GM19455 (cell line): ENCODE results near the gene MAML1.
"Not testable (repeated sequence)": the region's sequence is repeated elsewhere in the genome, so short reads cannot be mapped to it uniquely, and the experiment has no call there.

Experiments used
- ATAC-seq: cut with Tn5 transposase; IDR thresholded peaks from one replicate; pipeline ENCODE4 v1.9.1; 2021; ENCODE audit not compliant: unreplicated experiment

MAML1 gene, protein sequence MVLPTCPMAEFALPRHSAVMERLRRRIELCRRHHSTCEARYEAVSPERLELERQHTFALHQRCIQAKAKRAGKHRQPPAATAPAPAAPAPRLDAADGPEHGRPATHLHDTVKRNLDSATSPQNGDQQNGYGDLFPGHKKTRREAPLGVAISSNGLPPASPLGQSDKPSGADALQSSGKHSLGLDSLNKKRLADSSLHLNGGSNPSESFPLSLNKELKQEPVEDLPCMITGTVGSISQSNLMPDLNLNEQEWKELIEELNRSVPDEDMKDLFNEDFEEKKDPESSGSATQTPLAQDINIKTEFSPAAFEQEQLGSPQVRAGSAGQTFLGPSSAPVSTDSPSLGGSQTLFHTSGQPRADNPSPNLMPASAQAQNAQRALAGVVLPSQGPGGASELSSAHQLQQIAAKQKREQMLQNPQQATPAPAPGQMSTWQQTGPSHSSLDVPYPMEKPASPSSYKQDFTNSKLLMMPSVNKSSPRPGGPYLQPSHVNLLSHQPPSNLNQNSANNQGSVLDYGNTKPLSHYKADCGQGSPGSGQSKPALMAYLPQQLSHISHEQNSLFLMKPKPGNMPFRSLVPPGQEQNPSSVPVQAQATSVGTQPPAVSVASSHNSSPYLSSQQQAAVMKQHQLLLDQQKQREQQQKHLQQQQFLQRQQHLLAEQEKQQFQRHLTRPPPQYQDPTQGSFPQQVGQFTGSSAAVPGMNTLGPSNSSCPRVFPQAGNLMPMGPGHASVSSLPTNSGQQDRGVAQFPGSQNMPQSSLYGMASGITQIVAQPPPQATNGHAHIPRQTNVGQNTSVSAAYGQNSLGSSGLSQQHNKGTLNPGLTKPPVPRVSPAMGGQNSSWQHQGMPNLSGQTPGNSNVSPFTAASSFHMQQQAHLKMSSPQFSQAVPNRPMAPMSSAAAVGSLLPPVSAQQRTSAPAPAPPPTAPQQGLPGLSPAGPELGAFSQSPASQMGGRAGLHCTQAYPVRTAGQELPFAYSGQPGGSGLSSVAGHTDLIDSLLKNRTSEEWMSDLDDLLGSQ

DNA sequence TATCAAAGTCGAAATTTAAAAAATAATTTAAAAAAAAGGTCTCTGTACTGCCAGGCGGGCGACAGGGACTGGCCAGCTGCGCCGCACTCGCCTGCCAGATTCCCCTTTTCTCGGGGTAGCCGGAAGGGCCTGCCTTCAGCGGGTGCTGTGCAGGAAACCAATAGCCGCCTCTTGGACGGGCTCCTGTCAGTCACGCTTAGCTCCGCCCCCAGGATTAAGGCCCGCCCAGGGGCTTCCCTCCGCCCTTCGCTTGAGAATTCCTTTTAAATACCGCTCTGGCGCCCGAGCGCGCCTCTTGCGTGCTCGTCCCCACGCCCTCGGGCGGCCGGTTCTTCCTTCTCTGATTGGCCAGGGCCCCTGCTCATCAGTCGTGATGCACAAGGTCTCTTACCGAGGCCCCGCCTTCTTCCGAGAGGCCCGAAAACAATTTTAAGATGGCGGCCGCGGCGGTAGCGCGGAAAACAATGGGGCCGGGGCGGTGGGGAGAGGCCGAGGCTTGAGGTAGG lies at the start of gene MAML1:
TSS of gene MAML1 (plus strand) at position 411 of the 506 bp plus-strand sequence. CDS start 291 bp downstream, outside the sequence.
- peak; percentile 93 for ATAC-seq

DNA sequence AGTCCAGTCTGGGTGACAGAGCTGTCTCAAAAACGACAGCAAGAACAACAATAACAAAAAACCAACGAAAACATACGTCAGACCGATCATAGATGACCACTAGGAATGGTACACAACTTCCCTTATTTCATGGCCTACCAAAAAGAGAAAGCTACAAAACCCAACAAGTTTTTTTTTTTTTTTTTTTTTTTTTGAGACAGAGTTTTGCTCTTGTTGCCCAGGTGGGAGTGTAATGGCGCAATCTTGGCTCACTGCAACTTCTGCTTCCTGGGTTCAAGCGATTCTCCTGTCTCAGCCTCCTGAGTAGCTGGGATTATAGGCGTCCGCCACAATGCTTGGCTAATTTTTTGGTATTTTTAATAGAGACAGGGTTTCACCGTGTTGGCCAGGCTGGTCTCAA lies 43.4 kb upstream of the MAML1 start:
- ATAC-seq, result not testable (repeated sequence)

DNA sequence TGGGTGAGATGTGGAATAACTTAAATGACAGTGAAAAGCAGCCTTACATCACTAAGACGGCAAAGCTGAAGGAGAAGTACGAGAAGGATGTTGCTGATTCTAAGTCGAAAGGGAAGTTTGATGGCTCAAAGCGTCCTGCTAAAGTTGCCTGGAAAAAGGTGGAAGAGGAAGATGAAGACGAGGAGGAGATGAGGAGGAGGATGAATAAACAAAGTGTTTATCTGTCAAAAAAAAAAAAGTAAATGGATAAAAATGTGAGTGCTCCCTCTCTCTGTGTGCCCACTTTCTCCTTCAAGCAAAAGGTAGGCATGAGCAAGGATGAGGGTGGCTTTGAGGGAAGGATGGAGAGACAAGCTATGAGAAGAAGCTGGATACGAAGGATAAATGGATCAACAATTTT lies 38.1 kb upstream of the MAML1 start:
- ATAC-seq, result no peak

DNA sequence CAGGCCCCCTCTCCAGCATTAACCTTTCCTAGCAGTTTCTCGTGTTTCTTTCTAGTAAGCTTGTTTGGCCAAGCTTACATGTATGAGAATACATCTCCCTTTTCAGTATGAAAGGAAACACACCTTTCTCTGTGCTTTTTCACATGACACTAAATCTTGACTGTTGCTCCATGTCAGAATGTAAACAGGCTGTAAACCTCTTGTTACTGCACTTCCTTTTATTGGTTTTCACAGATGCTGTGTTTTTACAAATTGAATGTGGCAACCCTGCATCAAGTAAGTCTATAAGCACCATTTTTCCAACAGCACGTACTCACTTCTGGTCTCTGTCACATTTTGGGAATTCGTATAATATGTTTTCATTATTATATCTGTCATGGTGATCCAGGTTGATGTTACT lies 36.0 kb upstream of the MAML1 start:
- no peak for ATAC-seq

DNA sequence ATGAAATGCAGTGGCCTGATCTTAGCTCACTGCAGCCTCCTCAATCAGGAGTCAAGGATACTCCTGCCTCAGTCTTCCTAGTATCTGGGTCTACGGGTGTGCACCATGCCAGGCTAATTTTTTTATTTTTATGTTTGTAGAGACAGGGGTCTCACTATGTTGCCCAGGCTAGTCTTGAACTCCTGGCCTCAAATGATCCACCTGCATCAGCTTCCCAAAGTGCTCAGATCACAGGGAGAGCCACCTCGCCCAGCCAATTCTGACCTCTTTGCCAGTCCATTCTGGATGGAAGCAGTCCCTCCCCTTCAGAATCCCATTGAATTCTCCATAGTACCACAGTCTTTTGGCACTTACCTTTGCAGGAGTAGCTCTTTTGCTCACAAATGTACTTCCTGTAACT lies 35.5 kb upstream of the MAML1 start:
- no peak for ATAC-seq

DNA sequence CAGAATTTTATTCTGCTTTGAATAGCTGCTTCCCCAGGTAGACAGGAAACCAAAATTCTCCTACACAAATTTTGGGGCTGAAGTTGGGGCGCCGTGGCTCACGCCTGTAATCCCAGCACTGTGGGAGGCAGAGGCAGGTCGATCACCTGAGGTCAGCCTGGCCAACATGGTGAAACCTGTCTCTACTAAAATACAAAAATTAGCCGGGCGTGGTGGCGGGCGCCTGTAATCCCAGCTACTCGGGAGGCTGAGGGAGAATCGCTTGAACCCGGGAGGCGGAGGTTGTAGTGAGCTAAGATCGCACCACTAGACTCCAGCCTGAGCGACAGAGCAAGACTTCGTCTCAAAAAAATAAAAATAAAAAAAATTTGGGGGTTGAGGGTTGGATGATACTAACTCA lies 35.1 kb upstream of the MAML1 start:
- not testable (repeated sequence) for ATAC-seq

DNA sequence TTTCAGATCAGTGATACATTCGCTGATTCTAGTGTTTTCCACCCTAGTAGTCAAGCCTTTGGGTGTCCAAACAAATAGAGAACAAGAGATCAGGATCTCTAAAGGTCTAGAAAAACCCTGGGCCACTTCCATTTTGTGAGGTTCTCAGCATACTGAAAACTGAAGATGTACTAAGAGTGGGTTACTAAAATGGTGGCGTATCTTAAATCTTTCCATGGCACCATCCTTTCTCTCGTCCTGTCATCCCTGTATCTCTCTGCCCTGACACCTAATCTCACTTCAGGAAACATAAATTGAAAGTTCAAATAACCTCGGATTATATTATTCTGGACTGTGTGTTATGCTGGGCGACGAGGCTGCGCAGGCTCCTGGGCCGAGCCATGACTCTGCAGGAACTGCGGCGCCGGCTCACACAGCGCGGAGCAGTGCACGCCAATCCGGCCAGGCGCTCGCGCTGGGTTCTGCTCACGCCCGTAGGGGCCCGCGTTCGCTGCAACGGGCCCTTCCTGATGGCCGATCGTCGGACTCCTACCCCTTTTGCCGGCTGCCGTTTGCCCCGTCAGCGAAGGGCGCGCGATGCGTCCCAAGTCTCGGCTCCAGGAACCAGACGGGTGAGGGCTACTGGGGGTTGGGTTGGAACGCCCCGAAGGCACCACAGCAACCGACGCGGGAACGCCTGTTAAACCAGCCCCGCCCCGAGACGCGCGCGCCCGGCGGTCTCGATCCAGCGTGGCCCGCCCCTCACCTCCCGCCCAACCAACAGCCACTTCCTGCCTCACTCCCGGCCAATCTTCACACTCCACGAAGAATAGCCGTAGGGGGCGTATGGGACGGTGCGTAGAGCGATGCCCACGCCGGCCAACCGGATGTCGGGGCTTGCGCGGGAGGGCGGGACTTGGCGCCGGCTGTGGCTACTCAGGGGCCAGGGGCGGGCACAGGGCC lies 34.4 kb upstream of the MAML1 start:
- ATAC-seq, result peak; percentile 87

DNA sequence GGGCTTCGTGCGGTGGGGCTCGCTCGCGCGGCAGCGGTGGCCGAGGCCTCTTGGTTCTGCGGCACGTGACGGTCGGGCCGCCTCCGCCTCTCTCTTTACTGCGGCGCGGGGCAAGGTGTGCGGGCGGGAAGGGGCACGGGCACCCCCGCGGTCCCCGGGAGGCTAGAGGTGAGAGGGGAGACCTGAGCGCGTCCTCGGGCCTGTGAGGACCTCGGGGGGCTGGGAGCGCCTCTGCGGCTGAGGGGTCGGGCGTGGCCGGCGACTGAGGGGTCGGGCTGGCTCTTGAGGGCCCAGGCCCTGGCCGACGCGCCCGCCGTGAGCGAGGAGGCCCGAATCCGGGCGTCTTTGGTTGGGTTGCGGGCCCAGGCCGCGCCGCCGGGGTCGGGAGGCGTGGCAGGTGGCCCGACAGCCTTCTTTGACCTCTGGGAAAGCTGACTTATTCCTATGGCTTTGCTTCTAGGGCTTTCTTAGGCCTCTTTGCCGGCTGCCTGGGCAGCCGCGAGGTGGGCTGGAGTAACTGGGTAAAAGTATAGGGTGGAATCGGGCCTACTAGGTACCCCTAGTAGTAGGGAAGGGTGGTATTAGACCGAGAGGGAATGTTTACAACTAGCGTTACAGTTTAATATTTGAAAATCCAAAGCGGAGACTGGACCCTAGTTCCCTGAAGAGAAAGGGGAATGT lies 33.5 kb upstream of the MAML1 start, which contains the start of gene CANX:
TSS of gene CANX (plus strand) at position 33 of the 681 bp plus-strand sequence. CDS start 6,715 bp downstream, outside the sequence.
- ATAC-seq, result peak; percentile 12

DNA sequence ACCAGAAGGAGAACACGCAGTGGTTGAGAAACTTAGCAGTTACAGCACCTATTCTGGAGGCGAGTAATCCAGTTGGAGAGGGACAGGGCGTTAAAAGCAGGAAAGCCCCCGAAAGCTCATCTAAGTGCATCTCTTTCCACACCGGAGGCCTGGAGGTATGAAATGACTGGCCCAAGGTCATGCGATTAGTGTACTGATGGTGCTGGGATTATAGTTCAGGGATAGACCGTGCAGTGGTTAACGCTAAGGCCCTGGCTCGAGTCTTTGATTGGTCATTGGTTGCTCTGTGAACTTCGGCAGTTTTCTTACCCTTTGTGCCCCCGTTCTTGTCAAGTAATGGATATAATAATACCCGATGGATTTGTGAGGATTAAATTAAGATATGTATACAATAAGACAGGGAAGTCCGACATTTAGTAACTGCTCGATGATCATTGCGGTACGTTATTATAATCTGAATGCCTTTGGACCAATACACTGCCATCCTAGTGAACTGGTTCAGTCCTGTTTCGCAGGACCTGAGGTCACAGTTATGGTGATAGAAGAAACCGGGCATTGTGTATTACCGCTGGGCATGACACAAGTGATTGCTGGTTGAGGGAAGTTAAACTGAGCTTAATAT lies 32.9 kb upstream of the MAML1 start:
- ATAC-seq, result no peak

DNA sequence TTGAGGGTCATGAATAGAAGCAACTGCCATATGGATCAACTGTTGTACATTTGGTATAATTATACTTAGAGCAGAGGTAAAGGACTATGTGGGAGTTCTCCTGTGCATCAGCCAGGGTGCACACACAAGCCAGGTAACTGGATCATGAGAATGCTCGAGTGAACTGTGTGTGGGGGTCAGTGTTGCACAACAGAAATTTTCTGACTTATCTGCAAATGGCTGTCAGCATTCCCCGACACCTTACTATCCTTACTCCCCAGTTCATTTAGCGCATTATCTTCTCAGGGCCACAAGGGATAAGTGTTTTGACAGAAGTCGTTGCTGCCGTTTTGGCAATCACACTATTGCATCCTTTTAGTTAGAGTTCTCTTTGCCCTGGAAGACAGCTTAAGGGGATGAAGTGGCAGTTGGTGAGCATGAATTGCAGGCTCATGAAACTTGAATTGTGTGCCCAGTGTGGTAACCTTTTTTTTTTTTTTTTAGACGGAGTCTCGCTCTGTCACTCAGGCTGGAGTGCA lies 32.2 kb upstream of the MAML1 start:
- ATAC-seq, result no peak

DNA sequence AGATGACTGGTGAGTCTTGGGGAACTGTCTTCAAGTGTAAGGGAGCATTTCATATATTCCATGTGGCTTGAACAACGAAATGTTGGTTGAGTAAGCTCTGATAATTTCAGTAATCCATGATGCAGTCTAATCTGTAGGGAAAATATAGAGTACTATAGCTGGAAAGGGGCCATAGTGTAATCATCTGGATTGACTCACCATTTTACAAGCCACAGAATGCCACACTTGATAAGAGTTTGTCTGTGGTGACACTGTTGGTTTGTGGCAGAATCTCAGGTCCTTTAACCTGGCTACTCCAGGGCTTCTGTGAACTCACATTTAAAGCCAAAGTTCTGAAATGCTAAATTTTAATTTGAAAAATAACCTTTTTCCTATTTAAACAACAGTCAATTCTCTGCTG lies 16.3 kb upstream of the MAML1 start:
- ATAC-seq, result no peak

DNA sequence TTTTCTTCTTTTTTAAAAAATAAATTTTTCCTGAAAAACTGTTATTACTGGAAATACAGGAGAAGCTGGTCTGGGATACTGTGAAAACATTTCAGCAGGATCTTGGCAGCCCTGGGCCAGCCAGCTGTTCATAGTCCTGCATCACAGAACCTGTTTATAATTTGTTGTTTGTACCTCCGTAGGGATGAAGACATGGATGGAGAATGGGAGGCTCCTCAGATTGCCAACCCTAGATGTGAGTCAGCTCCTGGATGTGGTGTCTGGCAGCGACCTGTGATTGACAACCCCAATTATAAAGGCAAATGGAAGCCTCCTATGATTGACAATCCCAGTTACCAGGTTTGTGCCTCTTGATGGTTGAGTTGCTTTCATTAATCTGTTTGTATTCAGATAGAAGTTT lies 12.4 kb upstream of the MAML1 start:
- no peak for ATAC-seq

DNA sequence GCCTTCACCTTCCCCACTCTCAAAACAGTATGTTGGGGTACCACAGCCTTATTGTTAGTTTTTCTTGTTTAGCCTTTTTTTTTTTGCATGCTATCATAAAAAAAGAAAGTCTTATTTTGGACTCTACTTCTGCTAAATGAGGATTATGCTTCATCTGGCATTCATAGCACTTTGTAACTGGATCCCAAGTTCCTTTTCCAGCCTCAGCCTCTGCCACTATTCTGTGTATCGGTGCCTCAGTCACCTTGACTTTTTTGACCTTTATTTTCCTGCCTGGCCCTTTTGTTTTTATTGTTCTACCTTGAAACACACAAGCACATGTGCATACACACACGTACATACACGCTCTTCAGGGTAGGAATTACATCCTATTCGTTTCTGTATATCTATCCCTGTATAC lies 8.5 kb upstream of the MAML1 start:
- no peak for ATAC-seq

DNA sequence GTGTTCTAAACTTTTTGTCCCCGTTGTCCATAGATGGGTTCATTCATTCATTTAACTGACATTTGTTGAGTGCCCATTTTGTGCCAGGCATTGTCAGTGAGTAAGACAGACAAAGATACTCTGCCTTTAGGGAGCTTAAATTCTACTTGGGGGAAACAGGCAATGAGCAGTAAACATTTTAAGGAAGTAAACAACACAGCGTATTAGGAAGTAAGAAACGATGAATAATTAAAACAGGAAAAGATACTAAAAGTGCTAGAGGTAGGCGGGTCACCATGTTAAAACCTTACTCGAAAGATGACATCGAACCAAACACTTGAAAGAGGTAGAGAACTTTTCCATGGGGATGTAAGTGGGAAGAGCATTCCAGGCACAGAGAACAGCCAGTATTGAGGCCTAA lies 5.5 kb upstream of the MAML1 start:
- ATAC-seq, result no peak

DNA sequence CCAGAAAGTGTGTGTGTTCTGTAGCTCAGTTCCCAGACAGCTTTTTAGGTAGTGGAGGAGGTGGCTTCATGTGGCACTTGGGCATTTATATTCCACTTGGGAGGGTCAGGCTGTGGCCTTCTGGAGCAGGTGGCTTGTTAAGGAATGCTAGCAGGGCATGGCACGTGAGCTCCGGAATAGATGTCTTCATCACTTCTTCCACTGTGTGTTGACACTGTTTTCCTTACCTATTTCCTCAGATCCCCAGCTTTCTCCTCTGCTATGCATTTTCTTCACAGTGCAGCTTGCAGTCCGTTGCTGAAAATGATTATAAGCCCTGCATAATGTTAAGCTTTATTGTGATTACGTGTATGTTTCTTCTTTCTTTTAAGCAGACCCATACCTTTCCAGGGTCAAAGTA lies 3.3 kb upstream of the MAML1 start:
- no peak for ATAC-seq

DNA sequence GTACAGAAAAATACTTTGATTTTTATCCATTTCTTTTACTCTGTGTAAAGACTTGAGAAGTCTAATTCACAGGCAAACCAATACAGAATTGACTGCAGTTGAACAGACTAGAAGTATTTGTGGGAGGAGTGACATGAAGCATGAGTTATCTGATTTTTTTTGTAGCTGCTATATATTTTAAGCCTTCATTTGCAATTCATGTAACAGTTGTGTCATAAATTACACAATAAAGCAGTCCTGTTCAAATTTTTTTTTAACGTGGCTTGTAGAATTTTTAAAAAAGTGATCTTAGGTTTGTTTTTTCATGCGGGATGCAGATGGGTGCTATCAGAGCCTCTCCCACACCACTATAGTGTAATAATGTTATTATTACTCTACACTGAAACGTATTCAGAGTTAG lies 2.9 kb upstream of the MAML1 start:
- ATAC-seq, result no peak

DNA sequence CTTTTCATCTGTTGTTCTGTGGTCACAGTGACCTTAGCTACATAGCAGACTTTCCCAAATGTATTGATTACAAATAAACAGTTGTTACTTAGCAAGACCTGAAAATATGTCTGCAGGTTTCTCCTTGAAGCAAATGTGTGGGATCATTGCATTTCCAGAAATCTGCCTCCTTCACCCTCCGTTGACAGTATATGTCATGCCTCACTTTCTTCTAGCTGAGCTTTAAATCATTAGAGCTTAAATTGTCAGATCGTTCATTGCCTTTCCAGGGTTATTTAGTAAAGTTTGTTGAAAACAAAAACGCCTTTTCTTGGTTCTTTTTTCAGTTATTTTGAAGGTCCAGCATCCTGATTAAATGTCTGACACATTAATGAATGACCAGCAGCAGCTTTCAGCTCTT lies 2.3 kb upstream of the MAML1 start:
- no peak for ATAC-seq

DNA sequence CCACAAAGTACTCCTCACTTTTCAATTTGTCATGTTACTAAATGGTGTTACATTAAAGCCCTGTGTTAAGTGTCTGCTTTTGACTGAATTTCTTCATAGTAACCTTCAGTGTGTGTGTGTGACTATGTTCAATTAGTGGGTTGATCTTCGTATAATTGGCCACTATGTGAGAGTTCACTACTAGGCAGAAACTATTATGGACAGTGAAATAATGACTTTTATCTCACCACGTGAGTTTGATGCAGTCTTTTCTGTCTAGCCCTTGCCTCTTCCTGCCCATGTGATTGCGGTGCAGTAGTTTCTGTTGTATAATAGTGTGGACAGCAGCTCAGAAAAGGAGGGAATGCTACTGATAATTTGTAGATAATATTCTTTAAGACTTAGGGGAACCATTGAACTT lies 1.8 kb upstream of the MAML1 start:
- ATAC-seq, result no peak

DNA sequence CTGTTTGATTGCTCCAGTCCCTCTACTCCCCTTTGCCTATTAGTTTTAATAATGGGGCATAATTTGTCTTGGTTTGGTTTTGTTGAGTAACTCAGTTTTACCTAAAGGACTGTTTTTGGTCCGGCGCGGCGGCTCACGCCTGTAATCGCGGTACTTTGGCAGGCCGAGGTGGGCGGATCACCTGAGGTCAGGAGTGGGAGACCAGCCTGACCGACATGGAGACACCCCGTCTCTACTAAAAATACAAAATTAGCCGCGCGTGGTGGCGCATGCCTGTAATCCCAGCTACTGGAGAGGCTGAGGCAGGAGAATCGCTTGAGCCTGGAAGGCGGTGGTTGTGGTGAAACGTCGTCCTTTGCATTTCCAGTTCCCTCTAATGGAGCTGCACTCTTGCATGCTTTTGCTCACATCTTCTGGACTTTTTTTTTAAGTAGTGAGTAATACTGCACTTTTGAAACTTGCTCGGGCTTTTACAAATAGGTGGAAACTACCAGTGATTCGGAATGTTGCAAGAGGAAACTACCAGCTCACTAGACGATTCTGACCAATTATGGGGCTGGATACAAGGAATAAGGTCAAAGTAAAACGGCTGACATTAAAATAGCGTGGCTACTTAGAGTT lies 721 bp upstream of the MAML1 start:
- peak; percentile 20 for ATAC-seq
